ENCODE results near the gene TBX2. TPM values are rescaled to one million over a fixed set of nuclear protein-coding genes. Genes with fewer than 3 reads are reported as not detected.

TBX2 gene
- 4.3 and 7.8 TPM in 2 replicates for polyA plus RNA-seq (2011; rRNA removed)
- 8.2 and 9.0 TPM in 2 replicates for polyA minus RNA-seq (2011; rRNA and poly(A)+ RNA removed)

DNA sequence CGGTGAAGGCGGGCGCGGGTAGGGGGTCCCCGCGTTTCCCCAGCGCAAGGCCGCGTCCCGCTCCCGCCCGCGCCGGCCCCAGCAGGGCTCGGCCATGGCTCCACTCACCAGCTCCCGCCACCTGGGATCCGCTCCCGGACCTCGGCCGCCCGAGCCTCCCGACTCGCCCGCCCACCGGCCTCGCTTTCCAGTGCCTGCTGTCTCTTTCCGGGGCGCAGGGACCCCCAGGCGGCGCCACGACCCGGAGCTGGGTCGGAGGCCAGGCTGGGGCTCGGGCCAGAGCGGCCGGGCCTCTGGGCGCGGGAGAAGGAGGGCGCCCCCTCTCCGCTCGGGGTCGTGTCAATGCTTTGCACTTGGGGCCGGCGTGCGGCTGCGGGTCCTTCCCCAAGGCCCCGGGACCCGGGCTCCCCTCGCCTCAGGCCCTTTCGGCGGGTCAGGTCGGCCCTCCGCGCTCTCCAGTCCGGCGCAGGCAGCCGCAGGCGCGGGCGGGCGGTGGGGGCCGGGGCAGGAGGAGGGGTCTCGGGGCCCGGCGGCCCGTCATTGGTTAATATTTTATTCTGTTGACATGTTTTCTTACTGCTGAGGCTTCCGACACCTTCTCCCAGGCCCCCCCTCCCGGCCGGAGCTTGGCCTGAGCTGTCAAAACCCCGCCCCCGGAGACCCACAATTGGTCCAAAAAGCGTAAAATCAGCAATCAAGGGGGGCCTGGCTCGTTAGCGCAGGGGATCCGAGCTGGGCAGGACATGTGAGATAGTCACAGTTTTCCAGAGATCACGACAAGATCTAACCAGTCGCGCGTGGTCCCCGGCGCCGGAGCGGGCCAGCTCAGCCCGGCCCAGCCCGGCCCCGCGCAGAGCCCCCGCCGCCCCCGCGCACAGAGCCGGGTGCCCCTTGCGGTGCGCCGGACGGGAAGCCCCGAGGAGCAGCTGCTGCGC, at the start of gene TBX2:
TSS of gene TBX2 (plus strand) at position 713 of the 935 bp plus-strand sequence. CDS start 334 bp downstream, outside the sequence.
- ChIA-PET CTCF (interaction anchor here (0.8 to 4.7 kb wide), 12 partner anchors 9 to 428 kb away, joined by 3 to 18 read pairs (median 4); no protein-coding TSS in a partner anchor), POLR2A (interaction anchor here (0.7 kb wide), 1 partner anchor 191 kb away, joined by 6 read pairs; no protein-coding TSS in a partner anchor)
- TF ChIP-seq, protein P1, sequence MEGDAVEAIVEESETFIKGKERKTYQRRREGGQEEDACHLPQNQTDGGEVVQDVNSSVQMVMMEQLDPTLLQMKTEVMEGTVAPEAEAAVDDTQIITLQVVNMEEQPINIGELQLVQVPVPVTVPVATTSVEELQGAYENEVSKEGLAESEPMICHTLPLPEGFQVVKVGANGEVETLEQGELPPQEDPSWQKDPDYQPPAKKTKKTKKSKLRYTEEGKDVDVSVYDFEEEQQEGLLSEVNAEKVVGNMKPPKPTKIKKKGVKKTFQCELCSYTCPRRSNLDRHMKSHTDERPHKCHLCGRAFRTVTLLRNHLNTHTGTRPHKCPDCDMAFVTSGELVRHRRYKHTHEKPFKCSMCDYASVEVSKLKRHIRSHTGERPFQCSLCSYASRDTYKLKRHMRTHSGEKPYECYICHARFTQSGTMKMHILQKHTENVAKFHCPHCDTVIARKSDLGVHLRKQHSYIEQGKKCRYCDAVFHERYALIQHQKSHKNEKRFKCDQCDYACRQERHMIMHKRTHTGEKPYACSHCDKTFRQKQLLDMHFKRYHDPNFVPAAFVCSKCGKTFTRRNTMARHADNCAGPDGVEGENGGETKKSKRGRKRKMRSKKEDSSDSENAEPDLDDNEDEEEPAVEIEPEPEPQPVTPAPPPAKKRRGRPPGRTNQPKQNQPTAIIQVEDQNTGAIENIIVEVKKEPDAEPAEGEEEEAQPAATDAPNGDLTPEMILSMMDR (IDR thresholded peaks at IDR 0.05; ENCODE audit: insufficient read depth, low read depth, low read length) = peak; percentile 1; the same call in 1 of the 2 replicates
- Histone ChIP-seq H3K36me3 (ENCODE audit: control insufficient read depth, insufficient read depth, low read length) (peaks cover 11% of the 10 kb centered on the region), H3K4me3 (ENCODE audit: low read depth, low read length) (peak within 1 kb of the TSS; percentile 78), H3K27me3 (ENCODE audit: control insufficient read depth, insufficient read depth, low read length) (no peaks in the 10 kb centered on the region)
- DNase-seq (ENCODE audit: low read depth) = no peak

DNA sequence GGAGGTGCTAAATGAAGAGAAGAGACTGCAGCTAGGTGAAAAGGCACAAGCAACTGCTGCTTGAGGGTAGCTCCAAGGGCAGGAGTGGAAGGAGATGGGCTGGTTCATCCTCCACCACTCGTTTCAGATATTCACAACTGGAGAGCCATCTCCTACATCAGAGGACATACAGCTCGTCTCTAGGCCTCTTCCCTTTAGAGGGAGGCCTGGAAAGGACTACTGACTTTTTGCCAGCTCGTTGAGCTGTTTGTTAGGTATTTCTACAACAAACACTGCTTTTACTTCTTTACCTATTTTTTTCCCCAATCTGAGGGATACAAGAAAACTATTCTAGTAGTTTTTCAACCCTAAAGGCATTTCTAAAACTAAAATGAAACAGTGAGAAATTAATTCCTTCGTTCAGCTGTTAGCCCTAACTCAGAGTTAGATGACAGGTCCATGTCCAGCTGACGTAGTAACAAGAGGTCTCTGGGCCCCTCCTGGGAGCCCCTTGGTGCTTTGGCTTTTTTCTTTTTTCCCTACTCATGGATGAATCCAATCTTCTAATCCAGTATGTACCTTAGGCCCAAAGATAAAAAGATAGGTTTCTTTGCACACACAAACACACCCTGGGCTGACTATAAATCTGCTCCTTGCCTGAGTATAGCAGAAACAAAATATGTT, 47.8 kb upstream of the TBX2 start:
- CTCF ChIA-PET = interaction anchor here (0.5 to 1.5 kb wide), 4 partner anchors 8 to 363 kb away, joined by 3 read pairs; no protein-coding TSS in a partner anchor
- Histone ChIP-seq H3K4me3 (ENCODE audit: low read depth, low read length) (no peak overlapping the region), H3K27me3 (ENCODE audit: control insufficient read depth, insufficient read depth, low read length) (no peaks in the 10 kb centered on the region), H3K36me3 (ENCODE audit: control insufficient read depth, insufficient read depth, low read length) (no peaks in the 10 kb centered on the region)
- POLR2A ChIA-PET = no interaction called here
- DNase-seq (ENCODE audit: low read depth) = no peak
- TF ChIP-seq, protein P1 (IDR thresholded peaks at IDR 0.05; ENCODE audit: insufficient read depth, low read depth, low read length) = no peak

DNA sequence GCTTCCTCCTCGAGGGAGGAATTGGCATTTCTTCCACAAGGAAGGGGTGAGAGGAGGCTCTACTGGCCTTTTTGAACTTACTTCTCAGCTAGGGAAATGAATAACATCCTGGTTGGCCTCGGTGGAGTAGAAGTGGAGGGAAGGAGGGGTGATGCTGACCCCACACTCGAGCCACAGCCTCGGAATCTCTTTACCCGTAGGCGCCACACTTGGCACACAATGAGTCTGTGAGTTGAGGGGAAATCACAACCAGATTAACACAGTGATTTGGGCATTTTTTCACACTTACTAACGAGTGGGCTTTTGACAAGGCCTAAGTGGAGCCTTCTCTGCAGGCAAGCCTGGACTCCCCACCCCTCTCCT, 47.3 kb upstream of the TBX2 start:
- POLR2A ChIA-PET = no interaction called here
- TF ChIP-seq, protein P1 (IDR thresholded peaks at IDR 0.05; ENCODE audit: insufficient read depth, low read depth, low read length) = 0 out of 2 replicates have a peak, but pooled peaks have one; percentile 2
- Histone ChIP-seq H3K4me3 (ENCODE audit: low read depth, low read length) (no peak overlapping the region), H3K27me3 (ENCODE audit: control insufficient read depth, insufficient read depth, low read length) (no peaks in the 10 kb centered on the region), H3K36me3 (ENCODE audit: control insufficient read depth, insufficient read depth, low read length) (no peaks in the 10 kb centered on the region)
- DNase-seq (ENCODE audit: low read depth) = no peak
- CTCF ChIA-PET = interaction anchor here (1.0 to 1.5 kb wide), 2 partner anchors 8 to 351 kb away, joined by 3 read pairs; no protein-coding TSS in a partner anchor

DNA sequence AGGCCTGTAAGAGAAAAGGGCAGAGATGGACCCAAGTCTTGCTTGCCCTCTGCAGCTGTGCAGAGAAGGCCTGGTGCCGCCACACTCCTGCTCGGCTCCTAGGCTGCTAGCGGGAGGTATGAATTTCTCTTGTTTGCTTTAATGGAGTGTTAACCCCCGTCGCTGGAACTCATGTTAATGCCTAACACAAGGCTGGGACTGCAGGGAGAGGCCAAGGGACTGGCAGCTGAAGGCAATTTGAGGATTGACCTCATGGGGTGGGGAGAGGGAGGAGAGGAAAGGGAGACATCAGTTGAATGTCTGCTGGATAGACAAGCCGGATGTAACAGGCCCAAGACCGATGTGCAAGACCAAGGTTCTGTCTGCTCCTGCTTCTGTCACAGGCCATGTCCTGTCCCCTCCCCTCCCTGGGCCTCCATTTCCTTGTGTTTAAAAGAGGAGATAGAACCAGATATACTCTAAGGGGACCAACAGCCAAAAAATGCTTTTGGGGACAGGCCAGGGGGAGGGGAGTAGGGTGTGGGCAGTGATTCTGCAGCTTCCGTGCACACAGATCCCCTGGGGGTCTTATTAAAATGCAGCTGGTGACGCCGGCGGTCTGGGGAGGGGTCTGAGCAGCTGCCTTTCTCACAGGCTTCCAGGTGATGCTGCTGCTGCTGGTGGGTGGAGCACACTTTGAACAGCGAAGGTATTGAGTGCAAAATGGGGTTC, 46.7 kb upstream of the TBX2 start:
- POLR2A ChIA-PET = no interaction called here
- no peaks in the 10 kb centered on the region for H3K27me3 ChIP-seq (ENCODE audit: control insufficient read depth, insufficient read depth, low read length)
- CTCF ChIA-PET = no interaction called here
- H3K4me3 ChIP-seq (ENCODE audit: low read depth, low read length) = no peak overlapping the region
- H3K36me3 ChIP-seq (ENCODE audit: control insufficient read depth, insufficient read depth, low read length) = no peaks in the 10 kb centered on the region
- no peak for DNase-seq (ENCODE audit: low read depth)
- TF ChIP-seq, protein P1 (IDR thresholded peaks at IDR 0.05; ENCODE audit: insufficient read depth, low read depth, low read length) = no peak
